ENCODE results near the gene CRMP1. TPM values are rescaled to one million over a fixed set of nuclear protein-coding genes. Genes with fewer than 3 reads are reported as not detected.

Gene CRMP1
- total RNA-seq, 3 donors from 2014 or later: 0.44 to 1.6 (median 1.3) TPM

DNA sequence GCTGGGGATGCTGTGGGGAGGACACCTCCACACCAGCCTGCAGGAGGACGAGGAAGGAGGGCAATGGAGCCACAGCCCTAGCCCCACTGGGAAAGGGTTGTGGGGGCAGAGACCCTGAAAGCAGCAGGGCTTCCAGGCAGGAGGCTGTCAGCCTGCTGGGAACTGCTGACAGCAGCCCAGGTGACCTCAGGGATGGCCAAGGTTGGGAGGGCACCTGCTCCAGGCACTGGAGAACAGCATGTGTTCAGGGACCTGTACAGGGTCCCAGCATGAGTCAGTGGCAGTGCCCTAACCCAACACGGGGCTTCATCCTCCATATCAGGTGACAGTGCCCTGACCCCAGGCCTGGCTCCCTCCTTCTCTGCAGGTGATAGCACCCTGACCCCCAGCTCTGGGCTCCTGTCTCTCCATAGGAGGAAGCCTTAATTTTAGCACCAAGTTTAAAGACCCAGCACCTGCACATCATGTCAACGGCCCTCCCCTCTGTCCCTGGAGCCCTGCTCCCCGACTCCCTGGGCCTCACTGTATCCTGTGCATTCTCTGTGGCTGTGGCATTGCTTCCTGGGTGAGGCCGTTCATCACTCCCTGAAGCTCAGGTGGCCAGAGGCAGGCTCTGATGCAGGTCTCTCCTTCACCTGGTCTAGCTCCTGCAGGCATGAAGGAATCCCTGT is 66.3 kb downstream of the CRMP1 start:
- no peaks in the 10 kb centered on the region for H3K4me1 ChIP-seq
- TF ChIP-seq, protein P1, sequence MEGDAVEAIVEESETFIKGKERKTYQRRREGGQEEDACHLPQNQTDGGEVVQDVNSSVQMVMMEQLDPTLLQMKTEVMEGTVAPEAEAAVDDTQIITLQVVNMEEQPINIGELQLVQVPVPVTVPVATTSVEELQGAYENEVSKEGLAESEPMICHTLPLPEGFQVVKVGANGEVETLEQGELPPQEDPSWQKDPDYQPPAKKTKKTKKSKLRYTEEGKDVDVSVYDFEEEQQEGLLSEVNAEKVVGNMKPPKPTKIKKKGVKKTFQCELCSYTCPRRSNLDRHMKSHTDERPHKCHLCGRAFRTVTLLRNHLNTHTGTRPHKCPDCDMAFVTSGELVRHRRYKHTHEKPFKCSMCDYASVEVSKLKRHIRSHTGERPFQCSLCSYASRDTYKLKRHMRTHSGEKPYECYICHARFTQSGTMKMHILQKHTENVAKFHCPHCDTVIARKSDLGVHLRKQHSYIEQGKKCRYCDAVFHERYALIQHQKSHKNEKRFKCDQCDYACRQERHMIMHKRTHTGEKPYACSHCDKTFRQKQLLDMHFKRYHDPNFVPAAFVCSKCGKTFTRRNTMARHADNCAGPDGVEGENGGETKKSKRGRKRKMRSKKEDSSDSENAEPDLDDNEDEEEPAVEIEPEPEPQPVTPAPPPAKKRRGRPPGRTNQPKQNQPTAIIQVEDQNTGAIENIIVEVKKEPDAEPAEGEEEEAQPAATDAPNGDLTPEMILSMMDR (IDR thresholded peaks at IDR 0.05): no peak
- TF ChIP-seq POLR2AphosphoS5 (IDR thresholded peaks at IDR 0.05): no peak
- H3K4me3 ChIP-seq: no peak overlapping the region

DNA sequence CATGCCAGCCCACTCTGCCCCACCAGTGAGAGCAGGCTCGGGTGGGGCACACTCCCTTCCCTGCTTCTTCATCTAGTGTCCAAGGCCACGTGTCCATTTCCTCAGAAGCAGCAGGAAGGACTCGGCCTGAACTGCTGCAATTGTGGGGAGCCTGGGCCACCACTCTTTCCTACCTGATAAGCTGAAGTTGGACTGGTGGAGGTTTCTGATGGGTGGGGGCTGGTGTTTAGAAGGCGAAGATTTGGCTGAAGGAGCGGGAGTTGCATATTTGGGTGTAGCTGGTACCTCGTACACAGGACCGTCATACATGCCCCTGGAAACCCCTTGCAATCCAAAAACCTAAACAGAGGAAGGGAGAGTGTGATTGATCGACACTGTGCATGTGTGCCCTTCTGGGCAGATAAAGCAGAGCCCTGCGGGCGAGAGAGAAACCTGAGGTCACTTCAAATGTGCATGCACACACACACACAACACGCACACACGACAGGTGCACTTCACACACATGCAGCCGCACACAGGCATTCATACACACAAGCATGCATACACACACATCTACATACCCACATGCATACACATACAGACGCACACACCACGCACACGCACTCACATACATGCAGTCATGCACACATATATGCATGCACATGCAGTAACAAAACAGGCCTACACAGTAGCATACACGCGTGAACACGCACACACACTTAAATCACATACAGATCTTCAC is 67.4 kb downstream of the CRMP1 start:
- no peaks in the 10 kb centered on the region for H3K4me1 ChIP-seq
- no peak overlapping the region for H3K27ac ChIP-seq
- DNase-seq (ENCODE audit: low spot score in 2 of 2): no peak
- H3K27me3 ChIP-seq: no peaks in the 10 kb centered on the region
- H3K9me3 ChIP-seq: no peaks in the 10 kb centered on the region
- no peaks in the 10 kb centered on the region for H3K36me3 ChIP-seq
- TF ChIP-seq POLR2A (IDR thresholded peaks at IDR 0.05) (no peak), POLR2AphosphoS5 (IDR thresholded peaks at IDR 0.05) (no peak)
- TF ChIP-seq, protein P1 (IDR thresholded peaks at IDR 0.05): no peak
- no peak overlapping the region for H3K4me3 ChIP-seq
- intact Hi-C loops (cut with DNase I; ENCODE audit: low total_unique reads): no loop called here

More for the DNA sequence above, 66.3 kb downstream of the CRMP1 start:
- Histone ChIP-seq H3K36me3 (no peaks in the 10 kb centered on the region), H3K9me3 (no peaks in the 10 kb centered on the region), H3K27me3 (no peaks in the 10 kb centered on the region), H3K27ac (no peak overlapping the region)
- intact Hi-C loops (cut with DNase I; ENCODE audit: low total_unique reads): no loop called here
- DNase-seq (ENCODE audit: low spot score in 2 of 2): no peak

DNA sequence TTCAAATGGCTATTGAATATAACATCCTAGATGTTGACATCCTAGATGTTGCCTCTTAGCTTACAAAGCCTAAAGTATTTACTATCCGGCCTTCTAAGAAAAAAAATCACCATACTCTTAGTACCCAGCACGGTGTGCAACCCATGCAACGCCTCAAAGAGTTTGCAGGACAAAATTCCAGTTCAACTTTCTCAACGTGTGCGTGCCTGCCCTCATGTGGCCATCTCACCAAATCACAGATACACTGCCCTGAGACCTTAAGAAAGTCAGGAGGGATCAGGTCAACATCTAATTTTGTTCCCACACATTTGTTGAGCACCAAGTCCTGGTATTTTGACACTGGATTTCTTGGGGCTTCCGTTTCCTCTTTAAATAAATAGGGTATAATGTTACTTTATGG is 68.3 kb downstream of the CRMP1 start:
- Histone ChIP-seq H3K27ac (no peak overlapping the region), H3K27me3 (no peaks in the 10 kb centered on the region), H3K4me3 (no peak overlapping the region), H3K9me3 (no peaks in the 10 kb centered on the region), H3K4me1 (no peaks in the 10 kb centered on the region), H3K36me3 (no peaks in the 10 kb centered on the region)
- TF ChIP-seq POLR2AphosphoS5 (IDR thresholded peaks at IDR 0.05): no peak
- TF ChIP-seq, protein P1 (IDR thresholded peaks at IDR 0.05): peak in 1 of 3 donors; percentile 10
- TF ChIP-seq POLR2A (IDR thresholded peaks at IDR 0.05): no peak
- intact Hi-C loops (cut with DNase I; ENCODE audit: low total_unique reads): no loop called here
- no peak for DNase-seq (ENCODE audit: low spot score in 2 of 2)

DNA sequence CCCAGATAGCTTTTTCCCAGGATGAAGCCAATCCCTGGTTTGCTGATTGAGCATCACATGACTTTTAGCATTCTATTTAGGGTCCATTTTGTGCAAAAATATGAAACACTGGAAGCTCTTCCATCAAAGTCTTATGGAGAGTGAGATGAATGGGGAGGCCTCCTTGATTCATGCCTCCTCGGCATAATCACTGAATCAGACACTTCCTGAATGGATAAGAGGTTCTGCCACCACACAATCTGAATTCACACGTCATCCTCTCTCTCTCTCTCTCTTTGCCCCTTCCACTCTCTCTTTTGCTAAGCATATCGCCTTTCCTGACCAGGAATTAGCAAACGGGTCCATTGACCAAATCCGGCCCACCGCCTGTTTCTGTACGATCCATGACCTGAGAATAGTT is 68.7 kb downstream of the CRMP1 start:
- Histone ChIP-seq H3K4me3 (no peak overlapping the region), H3K27ac (no peak overlapping the region), H3K4me1 (no peaks in the 10 kb centered on the region), H3K27me3 (no peaks in the 10 kb centered on the region), H3K36me3 (no peaks in the 10 kb centered on the region), H3K9me3 (no peaks in the 10 kb centered on the region)
- no peak for DNase-seq (ENCODE audit: low spot score in 2 of 2)
- intact Hi-C loops (cut with DNase I; ENCODE audit: low total_unique reads): no loop called here
- no peak for TF ChIP-seq POLR2A (IDR thresholded peaks at IDR 0.05)
- TF ChIP-seq, protein P1 (IDR thresholded peaks at IDR 0.05): no peak
- no peak for TF ChIP-seq POLR2AphosphoS5 (IDR thresholded peaks at IDR 0.05)

DNA sequence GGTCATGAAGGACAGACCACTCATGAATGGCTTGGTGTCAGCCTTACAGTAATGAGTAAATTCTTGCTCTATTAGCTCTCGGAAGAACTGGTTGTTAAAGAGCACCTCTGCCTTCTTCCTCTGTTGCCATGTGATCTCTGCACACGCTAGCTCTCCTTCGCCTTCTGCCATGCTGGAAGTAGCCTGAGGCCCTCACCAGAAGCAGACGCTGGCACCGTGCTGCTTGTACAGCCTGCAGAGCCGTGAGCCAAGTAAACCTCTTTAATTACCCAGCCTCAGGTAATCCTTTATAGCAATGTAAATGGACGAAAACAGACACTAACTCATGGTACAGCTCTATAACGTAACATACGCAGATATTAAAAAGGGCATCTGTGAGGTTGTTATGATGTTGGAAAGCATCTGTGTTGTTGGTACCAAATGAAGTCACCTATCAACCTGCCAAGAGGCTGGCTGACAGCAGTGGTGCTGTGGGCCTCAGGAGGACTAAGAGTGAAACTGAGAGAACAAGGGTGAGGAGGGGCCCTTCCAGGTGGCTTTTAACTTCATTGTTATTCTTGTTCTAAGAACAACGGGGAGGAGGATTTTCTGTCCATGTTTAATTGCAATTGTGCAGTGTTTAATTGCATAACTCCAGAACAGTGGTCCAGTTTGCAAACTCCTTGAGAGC is 69.2 kb downstream of the CRMP1 start:
- no peaks in the 10 kb centered on the region for H3K4me1 ChIP-seq
- TF ChIP-seq POLR2AphosphoS5 (IDR thresholded peaks at IDR 0.05) (no peak), POLR2A (IDR thresholded peaks at IDR 0.05) (no peak)
- TF ChIP-seq, protein P1 (IDR thresholded peaks at IDR 0.05): no peak
- H3K4me3 ChIP-seq: no peak overlapping the region
- intact Hi-C loops (cut with DNase I; ENCODE audit: low total_unique reads): no loop called here
- no peak overlapping the region for H3K27ac ChIP-seq
- H3K9me3 ChIP-seq: no peaks in the 10 kb centered on the region
- DNase-seq (ENCODE audit: low spot score in 2 of 2): no peak
- H3K36me3 ChIP-seq: no peaks in the 10 kb centered on the region
- H3K27me3 ChIP-seq: no peaks in the 10 kb centered on the region

All from breast epithelium (tissue), 4 donors.